IMR-90 (cell line): ENCODE results near the gene LYRM7. TPM values are rescaled to one million over a fixed set of nuclear protein-coding genes. Genes with fewer than 3 reads are reported as not detected.

Source experiments
- ATAC-seq: fragments of 200-7000 bp; cut with Tn5 transposase; 2 replicates; pipeline ENCODE4 v1.9.1; 2020; ENCODE audit warnings: low read depth, mild to moderate bottlenecking, moderate library complexity
- BruUV-seq: library from RNA; stranded (reverse); fragments of 400-500 nt; replicated peaks from 2 replicates; lab custom pipeline; 2021; lab: Mats Ljungman, UMichigan
- CTCF ChIA-PET: fragments of 300-600 bp; formaldehyde crosslinking; extraction: SDS; loops from one replicate; lab custom pipeline; 2021; ENCODE audit warnings: antibody characterized with exemption; lab: Yijun Ruan, JAX
- POLR2A ChIA-PET: fragments of 300-600 bp; sonication (Branson Sonifier 250); formaldehyde crosslinking; loops from one replicate; lab custom pipeline; 2022; ENCODE audit warnings: antibody characterized with exemption; ENCODE audit not compliant: unreplicated experiment; lab: Charles Lee
- DNase-seq: peaks from one replicate; pipeline ENCODE4 v3.0.0; 2013
- H2AFZ ChIP-seq: replicated peaks from 2 replicates; pipeline ENCODE3; 2013; ENCODE audit warnings: low read length, mild to moderate bottlenecking; ENCODE audit not compliant: poor library complexity
- H2AK5ac ChIP-seq: 2 replicates; pipeline ENCODE4 v1.6.1; 2013; ENCODE audit warnings: low read depth, low read length, inconsistent platforms
- H2AK9ac ChIP-seq: replicated peaks from 2 replicates; pipeline ENCODE3; 2013; ENCODE audit warnings: mild to moderate bottlenecking, low read depth, low read length, moderate library complexity; ENCODE audit not compliant: poor library complexity
- H2BK120ac ChIP-seq: 2 replicates; pipeline ENCODE4 v1.6.1; 2013; ENCODE audit warnings: low read depth, low read length, inconsistent platforms
- H2BK15ac ChIP-seq: 3 replicates; pipeline ENCODE4 v1.6.1; 2013; ENCODE audit warnings: low read depth, low read length, inconsistent platforms
- H2BK20ac ChIP-seq: 2 replicates; pipeline ENCODE4 v1.6.1; 2013; ENCODE audit warnings: low read depth, mild to moderate bottlenecking, inconsistent platforms, low read length, moderate library complexity
- H2BK5ac ChIP-seq: 2 replicates; pipeline ENCODE4 v1.6.1; 2013; ENCODE audit warnings: mild to moderate bottlenecking, low read depth, low read length, inconsistent platforms; ENCODE audit not compliant: poor library complexity, severe bottlenecking
- H3K14ac ChIP-seq: replicated peaks from 2 replicates; pipeline ENCODE4 v1.6.1; 2013; ENCODE audit warnings: low read depth, low read length, inconsistent platforms
- H3K18ac ChIP-seq: 2 replicates; pipeline ENCODE4 v1.6.1; 2013; ENCODE audit warnings: low read depth, low read length, control low read depth
- H3K23ac ChIP-seq: 2 replicates; pipeline ENCODE4 v1.6.1; 2013; ENCODE audit warnings: low read depth, low read length, inconsistent platforms
- H3K27ac ChIP-seq: 2 replicates; pipeline ENCODE4 v1.5.1; 2013; ENCODE audit warnings: mild to moderate bottlenecking, control low read depth, low read length; ENCODE audit not compliant: insufficient read depth
- H3K27me3 ChIP-seq: 2 replicates; pipeline ENCODE4 v1.6.1; 2013; ENCODE audit warnings: low read length; ENCODE audit not compliant: control insufficient read depth, insufficient read depth
- H3K36me3 ChIP-seq: 2 replicates; pipeline ENCODE4 v1.6.1; 2013; ENCODE audit warnings: low read length, mixed read lengths; ENCODE audit not compliant: control insufficient read depth, insufficient read depth
- H3K4ac ChIP-seq: 2 replicates; pipeline ENCODE4 v1.6.1; 2013; ENCODE audit warnings: low read depth, low read length, inconsistent platforms
- H3K4me1 ChIP-seq: 2 replicates; pipeline ENCODE4 v1.6.1; 2013; ENCODE audit warnings: low read length, mixed read lengths; ENCODE audit not compliant: control insufficient read depth, insufficient read depth
- H3K4me2 ChIP-seq: 2 replicates; pipeline ENCODE4 v1.6.1; 2013; ENCODE audit warnings: low read depth, mild to moderate bottlenecking, control low read depth, low read length, moderate library complexity
- H3K4me3 ChIP-seq: 2 replicates; pipeline ENCODE4 v1.5.1; 2013; ENCODE audit warnings: low read depth, mild to moderate bottlenecking, control low read depth, low read length, moderate library complexity; ENCODE audit not compliant: insufficient read depth
- H3K56ac ChIP-seq: 2 replicates; pipeline ENCODE4 v1.6.1; 2013; ENCODE audit warnings: low read length, inconsistent platforms; ENCODE audit not compliant: insufficient read depth; ENCODE audit errors: extremely low read depth
- H3K79me1 ChIP-seq, 2 experiments: 2 replicates each; pipeline ENCODE4 v1.6.1; 2013; ENCODE audit warnings: low read length in 2 of 2, inconsistent platforms in 1 of 2, low read depth in 1 of 2
- H3K9ac ChIP-seq: 2 replicates; pipeline ENCODE4 v1.6.1; 2013; ENCODE audit warnings: low read depth, low read length, control low read depth
- H3K9me1 ChIP-seq: 2 replicates; pipeline ENCODE4 v1.6.1; 2013; ENCODE audit warnings: low read length, inconsistent platforms; ENCODE audit not compliant: insufficient read depth
- H3K9me3 ChIP-seq: 2 replicates; pipeline ENCODE4 v1.6.1; 2013; ENCODE audit warnings: low read length; ENCODE audit not compliant: control insufficient read depth, insufficient read depth
- H4K20me1 ChIP-seq: 2 replicates; pipeline ENCODE4 v1.6.1; 2013; ENCODE audit warnings: low read length, inconsistent platforms; ENCODE audit not compliant: insufficient read depth
- H4K5ac ChIP-seq: 2 replicates; pipeline ENCODE4 v1.6.1; 2013; ENCODE audit warnings: mild to moderate bottlenecking, low read depth, low read length, control low read depth
- H4K8ac ChIP-seq, 2 experiments: 2 replicates each; pipeline ENCODE4 v1.6.1; 2013; ENCODE audit warnings: low read depth in 2 of 2, low read length in 2 of 2, control low read depth in 1 of 2, inconsistent platforms in 1 of 2
- H4K91ac ChIP-seq: 2 replicates; pipeline ENCODE4 v1.6.1; 2013; ENCODE audit warnings: low read depth, low read length, inconsistent platforms; ENCODE audit not compliant: insufficient read depth
- BHLHE40 ChIP-seq: fragments of 150-350 bp; IDR thresholded peaks from 2 replicates; pipeline ENCODE4 v1.6.1; 2016; ENCODE audit warnings: mild to moderate bottlenecking, low read depth, low read length
- CEBPB ChIP-seq: IDR thresholded peaks from 2 replicates; pipeline ENCODE4 v1.6.1; 2012; ENCODE audit warnings: low read depth, low read length, improper control_type of control experiment
- CHD1 ChIP-seq: IDR thresholded peaks from 2 replicates; pipeline ENCODE4 v1.6.1; 2012; ENCODE audit warnings: low read depth, low read length, improper control_type of control experiment
- MAFK ChIP-seq: IDR thresholded peaks from 2 replicates; pipeline ENCODE4 v1.6.1; 2012; ENCODE audit warnings: low read depth, low read length, improper control_type of control experiment
- RCOR1 ChIP-seq: IDR thresholded peaks from 2 replicates; pipeline ENCODE4 v1.6.1; 2012; ENCODE audit warnings: mild to moderate bottlenecking, low read length, improper control_type of control experiment; ENCODE audit not compliant: insufficient replicate concordance
- dilution Hi-C: fragments of 300-500 bp; cut with HindIII; formaldehyde crosslinking; loops from one replicate; pipeline ENCODE4 v1.14.3; 2018; ENCODE audit warnings: low sequenced_read_pairs; ENCODE audit not compliant: unreplicated experiment
- in situ Hi-C: fragments of 300-500 bp; cut with MboI; formaldehyde crosslinking; loops from 3 replicates; pipeline ENCODE4 v1.14.3; 2019; ENCODE audit warnings: low sequenced_read_pairs, inconsistent platforms, mixed read lengths
- intact Hi-C: fragments of 100-400 bp; cut with micrococcal nuclease; formaldehyde crosslinking; loops from 2 replicates; pipeline ENCODE4 v1.10.0; 2022
- polyA plus RNA-seq, 3 experiments: library from polyadenylated mRNA; depleted of rRNA; stranded (reverse); fragments of >200 nt; gene quantifications; 2 replicates each; pipeline ENCODE4 v1.2.3, GENCODE V29; 2012; ENCODE audit warnings: low replicate concordance in 1 of 3
- total RNA-seq: library from RNA; depleted of rRNA; stranded (reverse); fragments of >200 nt; gene quantifications from 2 replicates; pipeline ENCODE4 v1.2.3, GENCODE V29; 2012

The LYRM7 gene
- total and polyA plus RNA-seq, 2 of the 4 experiments (the other 2 are of a cell fraction), result 2.5 to 3.4 TPM

- Histone ChIP-seq H3K23ac (no peak overlapping the region), H2BK20ac (no peak overlapping the region), H3K27ac (no peak overlapping the region), H3K36me3 (0 out of 2 replicates have a peak, but pooled peaks cover 1% of the 10 kb centered on the region), H2BK120ac (no peak overlapping the region), H2BK15ac (no peak overlapping the region), H3K4me2 (no peak overlapping the region), H2AFZ (no peak overlapping the region), H4K5ac (no peak overlapping the region), H3K56ac (no peak overlapping the region), H2AK9ac (no peak overlapping the region), H3K9ac (no peak overlapping the region), H3K18ac (no peak overlapping the region), H3K4ac (no peak overlapping the region), H3K9me3 (no peaks in the 10 kb centered on the region), H3K14ac (no peak overlapping the region), H3K9me1 (no peaks in the 10 kb centered on the region), H4K20me1 (no peaks in the 10 kb centered on the region), H2BK5ac (no peak overlapping the region), H4K8ac (no peak overlapping the region), H4K91ac (no peak overlapping the region), H3K4me3 (no peak overlapping the region), H3K4me1 (0 out of 2 replicates have a peak, but pooled peaks cover 2% of the 10 kb centered on the region), H3K27me3 (no peaks in the 10 kb centered on the region), H2AK5ac (no peak overlapping the region), H3K79me1 (no peaks in the 10 kb centered on the region)
- BruUV-seq, result no TSS peak
- in situ Hi-C loops (no loop called here), dilution Hi-C loops (no loop called here), intact Hi-C loops (no loop called here)
- ATAC-seq (no peak), DNase-seq (no peak)
- POLR2A ChIA-PET, result no interaction called here
- no peak for TF ChIP-seq CEBPB
- no peak for TF ChIP-seq BHLHE40
- TF ChIP-seq RCOR1, result no peak
- no peak for TF ChIP-seq CHD1
- TF ChIP-seq MAFK, result no peak
- CTCF ChIA-PET, result no interaction called here
These were observed 12.1 kb downstream of the LYRM7 start for GRCh38 chr5:131182839-131183238.
